ENCODE results near the gene ZNF350.

DNA sequence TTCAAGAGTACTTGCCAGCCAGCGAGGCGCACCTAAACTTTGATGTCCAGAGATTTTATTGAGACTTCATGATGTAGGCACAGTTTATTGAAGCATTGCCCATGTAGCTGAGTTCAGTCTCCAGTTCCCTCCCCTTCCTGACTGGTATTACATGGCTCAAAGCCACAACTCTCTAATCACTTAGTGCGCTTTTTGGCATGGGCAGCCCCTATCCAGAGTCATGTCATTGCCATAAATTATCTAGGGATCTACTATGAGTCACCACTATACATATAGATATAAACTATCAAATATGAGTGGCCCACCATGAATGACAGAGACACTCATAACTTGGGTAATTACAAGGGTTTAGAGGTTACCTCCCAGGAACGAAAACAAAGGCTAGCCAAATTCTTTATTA lies 33.9 kb upstream of the ZNF350 start:
- TF ChIP-seq, protein P1, sequence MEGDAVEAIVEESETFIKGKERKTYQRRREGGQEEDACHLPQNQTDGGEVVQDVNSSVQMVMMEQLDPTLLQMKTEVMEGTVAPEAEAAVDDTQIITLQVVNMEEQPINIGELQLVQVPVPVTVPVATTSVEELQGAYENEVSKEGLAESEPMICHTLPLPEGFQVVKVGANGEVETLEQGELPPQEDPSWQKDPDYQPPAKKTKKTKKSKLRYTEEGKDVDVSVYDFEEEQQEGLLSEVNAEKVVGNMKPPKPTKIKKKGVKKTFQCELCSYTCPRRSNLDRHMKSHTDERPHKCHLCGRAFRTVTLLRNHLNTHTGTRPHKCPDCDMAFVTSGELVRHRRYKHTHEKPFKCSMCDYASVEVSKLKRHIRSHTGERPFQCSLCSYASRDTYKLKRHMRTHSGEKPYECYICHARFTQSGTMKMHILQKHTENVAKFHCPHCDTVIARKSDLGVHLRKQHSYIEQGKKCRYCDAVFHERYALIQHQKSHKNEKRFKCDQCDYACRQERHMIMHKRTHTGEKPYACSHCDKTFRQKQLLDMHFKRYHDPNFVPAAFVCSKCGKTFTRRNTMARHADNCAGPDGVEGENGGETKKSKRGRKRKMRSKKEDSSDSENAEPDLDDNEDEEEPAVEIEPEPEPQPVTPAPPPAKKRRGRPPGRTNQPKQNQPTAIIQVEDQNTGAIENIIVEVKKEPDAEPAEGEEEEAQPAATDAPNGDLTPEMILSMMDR (IDR thresholded peaks at IDR 0.05 in 2 of 3, conservative IDR thresholded peaks at IDR 0.05 in 1 of 3; ENCODE audit: borderline replicate concordance in 1 of 3, insufficient read depth in 1 of 3, low read depth in 2 of 3, low read length in 2 of 3), result no peak
- TF ChIP-seq POLR2AphosphoS5 (IDR thresholded peaks at IDR 0.05; ENCODE audit: low read depth, low read length), result no peak
- TF ChIP-seq, protein P2, sequence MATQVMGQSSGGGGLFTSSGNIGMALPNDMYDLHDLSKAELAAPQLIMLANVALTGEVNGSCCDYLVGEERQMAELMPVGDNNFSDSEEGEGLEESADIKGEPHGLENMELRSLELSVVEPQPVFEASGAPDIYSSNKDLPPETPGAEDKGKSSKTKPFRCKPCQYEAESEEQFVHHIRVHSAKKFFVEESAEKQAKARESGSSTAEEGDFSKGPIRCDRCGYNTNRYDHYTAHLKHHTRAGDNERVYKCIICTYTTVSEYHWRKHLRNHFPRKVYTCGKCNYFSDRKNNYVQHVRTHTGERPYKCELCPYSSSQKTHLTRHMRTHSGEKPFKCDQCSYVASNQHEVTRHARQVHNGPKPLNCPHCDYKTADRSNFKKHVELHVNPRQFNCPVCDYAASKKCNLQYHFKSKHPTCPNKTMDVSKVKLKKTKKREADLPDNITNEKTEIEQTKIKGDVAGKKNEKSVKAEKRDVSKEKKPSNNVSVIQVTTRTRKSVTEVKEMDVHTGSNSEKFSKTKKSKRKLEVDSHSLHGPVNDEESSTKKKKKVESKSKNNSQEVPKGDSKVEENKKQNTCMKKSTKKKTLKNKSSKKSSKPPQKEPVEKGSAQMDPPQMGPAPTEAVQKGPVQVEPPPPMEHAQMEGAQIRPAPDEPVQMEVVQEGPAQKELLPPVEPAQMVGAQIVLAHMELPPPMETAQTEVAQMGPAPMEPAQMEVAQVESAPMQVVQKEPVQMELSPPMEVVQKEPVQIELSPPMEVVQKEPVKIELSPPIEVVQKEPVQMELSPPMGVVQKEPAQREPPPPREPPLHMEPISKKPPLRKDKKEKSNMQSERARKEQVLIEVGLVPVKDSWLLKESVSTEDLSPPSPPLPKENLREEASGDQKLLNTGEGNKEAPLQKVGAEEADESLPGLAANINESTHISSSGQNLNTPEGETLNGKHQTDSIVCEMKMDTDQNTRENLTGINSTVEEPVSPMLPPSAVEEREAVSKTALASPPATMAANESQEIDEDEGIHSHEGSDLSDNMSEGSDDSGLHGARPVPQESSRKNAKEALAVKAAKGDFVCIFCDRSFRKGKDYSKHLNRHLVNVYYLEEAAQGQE (IDR thresholded peaks at IDR 0.05; ENCODE audit: low read depth), result no peak

All from HCT116 (cell line).